Liver (tissue), 9 donors: ENCODE measurements around the gene CCDC195. TPM values are rescaled to one million over a fixed set of nuclear protein-coding genes. Genes with fewer than 3 reads are reported as not detected.

Experiments used
- DNase-seq: peaks from one replicate; pipeline ENCODE4 v3.0.0-alpha.2; 2017; ENCODE audit warnings: low spot score
- H3K27ac ChIP-seq, 2 donors: one replicate each; pipeline ENCODE4 v1.7.0; 2013; ENCODE audit warnings: inconsistent platforms in 2 of 2, low read length in 2 of 2, control low read depth in 1 of 2, low read depth in 1 of 2, mild to moderate bottlenecking in 1 of 2
- H3K27me3 ChIP-seq, 4 donors: one replicate each; pipeline versions ENCODE4 v1.6.1 to v1.7.0; 2013; ENCODE audit warnings: low read length in 3 of 4, inconsistent platforms in 1 of 4, mild to moderate bottlenecking in 1 of 4, moderate library complexity in 1 of 4; ENCODE audit not compliant: control insufficient read depth in 4 of 4, insufficient read depth in 4 of 4
- H3K36me3 ChIP-seq, 4 donors: one replicate each; pipeline versions ENCODE4 v1.6.1 to v1.7.0; 2013; ENCODE audit warnings: low read length in 3 of 4, mild to moderate bottlenecking in 3 of 4, low read depth in 1 of 4, moderate library complexity in 1 of 4; ENCODE audit not compliant: control insufficient read depth in 4 of 4, insufficient read depth in 3 of 4
- H3K4me1 ChIP-seq, 4 donors: one replicate each; pipeline versions ENCODE4 v1.6.1 to v1.7.0; 2013; ENCODE audit warnings: low read length in 3 of 4, mild to moderate bottlenecking in 3 of 4, moderate library complexity in 1 of 4; ENCODE audit not compliant: control insufficient read depth in 4 of 4, insufficient read depth in 4 of 4
- H3K4me3 ChIP-seq, 3 donors: one replicate each; pipeline versions ENCODE4 v1.6.1 to v1.7.0; 2013; ENCODE audit warnings: low read length in 3 of 3, control low read depth in 1 of 3, low read depth in 1 of 3, mild to moderate bottlenecking in 1 of 3
- H3K9ac ChIP-seq, 2 donors: one replicate each; pipeline ENCODE4 v1.7.0; 2013; ENCODE audit warnings: low read length in 2 of 2, mild to moderate bottlenecking in 2 of 2, moderate library complexity in 2 of 2, control low read depth in 1 of 2, low read depth in 1 of 2
- H3K9me3 ChIP-seq, 4 donors: one replicate each; pipeline versions ENCODE4 v1.6.1 to v1.7.0; 2013; ENCODE audit warnings: low read length in 3 of 4; ENCODE audit not compliant: control insufficient read depth in 4 of 4
- ATF3 ChIP-seq: IDR thresholded peaks from 2 replicates; pipeline ENCODE4 v1.6.1; 2016; ENCODE audit warnings: antibody characterized with exemption
- CTCF ChIP-seq: fragments of 150-350 bp; IDR thresholded peaks from 2 replicates; pipeline ENCODE4 v1.5.1; 2017; ENCODE audit warnings: improper control_type of control experiment, low read depth, low read length; ENCODE audit not compliant: missing input control
- EGR1 ChIP-seq, 2 donors: IDR thresholded peaks; 2 replicates each; pipeline ENCODE4 v1.6.1; 2016 to 2018; ENCODE audit warnings: antibody characterized with exemption in 2 of 2, low read depth in 2 of 2
- FOXA1 ChIP-seq: IDR thresholded peaks from 2 replicates; pipeline ENCODE4 v1.6.1; 2016; ENCODE audit warnings: antibody characterized with exemption
- FOXA2 ChIP-seq: IDR thresholded peaks from 2 replicates; pipeline ENCODE4 v1.6.1; 2016; ENCODE audit warnings: antibody characterized with exemption
- GABPA ChIP-seq, 2 donors: IDR thresholded peaks in 1 of 2; conservative IDR thresholded peaks in 1 of 2; 2 replicates each; pipeline ENCODE4 v1.6.1; 2016; ENCODE audit warnings: antibody characterized with exemption in 2 of 2, mild to moderate bottlenecking in 1 of 2, moderate library complexity in 1 of 2
- HNF4A ChIP-seq, 2 donors: conservative IDR thresholded peaks; 2 replicates each; pipeline ENCODE4 v1.6.1; 2016; ENCODE audit warnings: antibody characterized with exemption in 2 of 2, mild to moderate bottlenecking in 2 of 2
- HNF4G ChIP-seq: IDR thresholded peaks from 2 replicates; pipeline ENCODE4 v1.6.1; 2016; ENCODE audit warnings: antibody characterized with exemption
- JUND ChIP-seq, 2 donors: IDR thresholded peaks; 2 replicates each; pipeline ENCODE4 v1.6.1; 2016; ENCODE audit warnings: antibody characterized with exemption in 2 of 2
- NR2F2 ChIP-seq: IDR thresholded peaks from 2 replicates; pipeline ENCODE4 v1.6.1; 2016; ENCODE audit warnings: antibody characterized with exemption
- RAD21 ChIP-seq, 2 donors: IDR thresholded peaks; 2 replicates each; pipeline ENCODE4 v1.6.1; 2016; ENCODE audit warnings: antibody characterized with exemption in 2 of 2, mild to moderate bottlenecking in 2 of 2
- REST ChIP-seq: IDR thresholded peaks from 2 replicates; pipeline ENCODE4 v1.6.1; 2016; ENCODE audit warnings: antibody characterized with exemption, mild to moderate bottlenecking
- RXRA ChIP-seq, 2 donors: IDR thresholded peaks; 2 replicates each; pipeline ENCODE4 v1.6.1; 2017 to 2018; ENCODE audit warnings: antibody characterized with exemption in 2 of 2, mild to moderate bottlenecking in 1 of 2
- SP1 ChIP-seq: IDR thresholded peaks from 2 replicates; pipeline ENCODE4 v1.6.1; 2018; ENCODE audit warnings: antibody characterized with exemption, mild to moderate bottlenecking
- TAF1 ChIP-seq: conservative IDR thresholded peaks from 2 replicates; pipeline ENCODE4 v1.6.1; 2016; ENCODE audit warnings: antibody characterized with exemption, mild to moderate bottlenecking
- YY1 ChIP-seq: IDR thresholded peaks from 2 replicates; pipeline ENCODE4 v1.6.1; 2016; ENCODE audit warnings: antibody characterized with exemption, mild to moderate bottlenecking
- ZBTB33 ChIP-seq: IDR thresholded peaks from 2 replicates; pipeline ENCODE4 v1.6.1; 2016; ENCODE audit warnings: antibody characterized with exemption
- WGBS: extraction: QIAGEN DNeasy Blood & Tissue Kit; methylation state at CpG from one replicate; pipeline ENCODE4 v1.1.7; 2013; 5-methylcytosine and 5-hydroxymethylcytosine counted together
- polyA plus RNA-seq, 2 donors: library from polyadenylated mRNA; stranded (reverse) in 1 of 2; unstranded in 1 of 2; fragments of 200-250 nt in 1 of 2; fragments of >200 nt in 1 of 2; fragmentation: Nextera tagmentation in 1 of 2; extraction: Ambion mirVana in 1 of 2; gene quantifications; one replicate each; pipeline versions ENCODE4 v1.2.1 to v1.2.3, GENCODE V29; 2013 to 2015
- total RNA-seq, 2 donors: library from RNA; depleted of rRNA; stranded (reverse); fragments of >200 nt; gene quantifications; one replicate each; pipeline ENCODE4 v1.2.3, GENCODE V29; 2014
- TF ChIP-seq, protein P1 (sequence below): IDR thresholded peaks from 2 replicates; pipeline ENCODE4 v1.6.1; 2016; ENCODE audit warnings: antibody characterized with exemption
- donor health status: healthy.
- donor health status: healthy.
- donor health status: healthy.
- donor health status: healthy.
- donor health status: healthy.

CCDC195 gene
- total and polyA plus RNA-seq, 4 donors: not detected

DNA sequence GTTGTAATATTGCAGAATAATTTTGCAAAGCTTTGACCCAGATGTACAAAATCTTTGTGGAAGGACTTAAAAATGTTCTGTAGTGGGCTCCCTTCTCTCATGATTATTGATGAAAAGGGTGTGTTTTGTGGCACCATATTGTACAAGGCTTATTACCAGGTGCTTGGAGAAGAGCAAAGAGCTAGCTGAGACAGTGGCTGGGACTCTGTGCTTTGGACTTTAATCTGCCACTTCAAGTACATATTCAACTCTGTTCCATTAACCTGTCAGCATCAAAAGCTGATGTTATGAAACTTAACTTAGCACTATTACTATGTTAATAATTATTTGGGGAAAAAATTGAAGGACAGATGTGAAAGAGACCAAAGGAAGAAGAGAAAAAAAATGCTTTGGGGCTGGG is 31.0 kb downstream of the CCDC195 start:
- Histone ChIP-seq H3K27ac (no peak overlapping the region), H3K27me3 (no peaks in the 10 kb centered on the region), H3K4me3 (no peak overlapping the region), H3K4me1 (no peaks in the 10 kb centered on the region), H3K36me3 (no peaks in the 10 kb centered on the region), H3K9ac (no peak overlapping the region), H3K9me3 (no peaks in the 10 kb centered on the region)
- no peak for TF ChIP-seq HNF4A (conservative IDR thresholded peaks at IDR 0.05)
- TF ChIP-seq, protein P1, sequence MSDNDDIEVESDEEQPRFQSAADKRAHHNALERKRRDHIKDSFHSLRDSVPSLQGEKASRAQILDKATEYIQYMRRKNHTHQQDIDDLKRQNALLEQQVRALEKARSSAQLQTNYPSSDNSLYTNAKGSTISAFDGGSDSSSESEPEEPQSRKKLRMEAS: no peak
- no peak for DNase-seq

GRCh38 chr2:224682134-224682533 is 34.0 kb downstream of the CCDC195 start:
- H3K9ac ChIP-seq: no peak overlapping the region
- WGBS: 59% methylated on average over 1 of the region's 1 CpG
- H3K27ac ChIP-seq: no peak overlapping the region

More at GRCh38 chr2:224682134-224682533, 34.0 kb downstream of the CCDC195 start:
- Histone ChIP-seq H3K4me1 (no peaks in the 10 kb centered on the region), H3K27me3 (no peaks in the 10 kb centered on the region), H3K4me3 (no peak overlapping the region), H3K36me3 (no peaks in the 10 kb centered on the region), H3K9me3 (no peaks in the 10 kb centered on the region)
- no peak for DNase-seq
- no peak for TF ChIP-seq CTCF
- TF ChIP-seq, protein P1: no peak
- TF ChIP-seq SP1: no peak
- TF ChIP-seq EGR1 (IDR thresholded peaks at IDR 0.05; ENCODE audit: low read depth in 2 of 2): no peak
- TF ChIP-seq ATF3: no peak
- no peak for TF ChIP-seq NR2F2
- TF ChIP-seq ZBTB33: no peak
- TF ChIP-seq YY1: no peak
- no peak for TF ChIP-seq REST
- no peak for TF ChIP-seq RAD21 (IDR thresholded peaks at IDR 0.05)
- TF ChIP-seq FOXA2: no peak
- TF ChIP-seq HNF4A (conservative IDR thresholded peaks at IDR 0.05): no peak
- TF ChIP-seq FOXA1: no peak
- no peak for TF ChIP-seq JUND (IDR thresholded peaks at IDR 0.05)
- no peak for TF ChIP-seq TAF1
- TF ChIP-seq RXRA (IDR thresholded peaks at IDR 0.05): no peak
- TF ChIP-seq GABPA (IDR thresholded peaks at IDR 0.05 in 1 of 2, conservative IDR thresholded peaks at IDR 0.05 in 1 of 2): no peak
- no peak for TF ChIP-seq HNF4G
